Cardiac fibroblast (primary cell): ENCODE data around the gene HSPD1.
A peak's percentile ranks its signal among the peaks of the same experiment; 100 is the strongest.

Source experiments
- DNase-seq, 2 donors: peaks; one replicate each; pipeline versions ENCODE4 v3.0.0 to v3.0.0-alpha.2; 2010; ENCODE audit warnings: low read depth in 2 of 2
- H3K4me3 ChIP-seq, 2 donors: replicated peaks in 1 of 2; 1 replicate in 1 of 2; 2 replicates in 1 of 2; pipeline ENCODE4 v1.5.1; 2011; ENCODE audit warnings: low read depth in 2 of 2, low read length in 2 of 2, mild to moderate bottlenecking in 2 of 2, moderate library complexity in 1 of 2
- CTCF ChIP-seq: IDR thresholded peaks from one replicate; pipeline ENCODE4 v1.5.1; 2011; ENCODE audit warnings: low read depth, mild to moderate bottlenecking, low read length, inconsistent platforms

HSPD1 gene

GRCh38 chr2:197506658-197507057 lies 7.0 kb upstream of the HSPD1 start:
- no peak for DNase-seq
- H3K4me3 ChIP-seq: no peak overlapping the region
- no peak for TF ChIP-seq CTCF

GRCh38 chr2:197504512-197504911 lies 4.9 kb upstream of the HSPD1 start:
- no peak overlapping the region for H3K4me3 ChIP-seq
- TF ChIP-seq CTCF: no peak
- DNase-seq: no peak

- no peak overlapping the region for H3K4me3 ChIP-seq
- no peak for DNase-seq
- TF ChIP-seq CTCF: no peak
Measured at GRCh38 chr2:197504000-197504399, 4.4 kb upstream of the HSPD1 start.

- H3K4me3 ChIP-seq: no peak overlapping the region
- DNase-seq: no peak
- TF ChIP-seq CTCF: no peak
Measured at GRCh38 chr2:197502685-197503084, 3.0 kb upstream of the HSPD1 start.

- no peak for TF ChIP-seq CTCF
- no peak for DNase-seq
- H3K4me3 ChIP-seq: no peak overlapping the region
Measured at GRCh38 chr2:197502201-197502600, 2.6 kb upstream of the HSPD1 start.

- TF ChIP-seq CTCF: no peak
- H3K4me3 ChIP-seq: peak overlapping the region; percentile 81 to 85
- DNase-seq: peak in 1 of 2 donors; percentile 24
Measured at GRCh38 chr2:197500503-197501131, 977 bp upstream of the HSPD1 start.
